K562 (cell line): ENCODE results near the gene NMRK2. TPM values are rescaled to one million over a fixed set of nuclear protein-coding genes. Genes with fewer than 3 reads are reported as not detected.

Experiments used
- ERF ChIP-seq: fragments of 450-650 bp; formaldehyde crosslinking; IDR thresholded peaks from 2 replicates; pipeline ENCODE4 v1.4.0; 2020; ENCODE audit warnings: mild to moderate bottlenecking, mixed read lengths
- FOS ChIP-seq: IDR thresholded peaks from 3 replicates; pipeline ENCODE4 v1.6.1; 2011; ENCODE audit not compliant: insufficient read length; ENCODE audit errors: extremely low read depth
- HDAC6 ChIP-seq: IDR thresholded peaks from 2 replicates; pipeline ENCODE4 v1.6.1; 2012; ENCODE audit warnings: low read depth, mild to moderate bottlenecking, control low read depth, inconsistent platforms, low read length, moderate library complexity
- JUND ChIP-seq, 2 experiments: IDR thresholded peaks; 2 replicates in 1 of 2; 3 replicates in 1 of 2; pipeline ENCODE4 v1.6.1; 2011; ENCODE audit warnings: borderline replicate concordance in 2 of 2, low read depth in 2 of 2, low read length in 2 of 2, improper control_type of control experiment in 1 of 2, missing biosample characterization in 1 of 2, missing genetic modification characterization in 1 of 2, missing genetic modification reagents in 1 of 2
- LCOR ChIP-seq: sonication (generic); formaldehyde crosslinking; IDR thresholded peaks from 2 replicates; pipeline ENCODE4 v1.8.0; 2022; ENCODE audit warnings: mild to moderate bottlenecking, missing genetic modification reagents
- NFE2 ChIP-seq: IDR thresholded peaks from 2 replicates; pipeline ENCODE4 v1.6.1; 2014; ENCODE audit warnings: antibody characterized with exemption, low read depth
- NFYB ChIP-seq: IDR thresholded peaks from 2 replicates; pipeline ENCODE4 v1.6.1; 2011; ENCODE audit warnings: mild to moderate bottlenecking, moderate library complexity; ENCODE audit not compliant: insufficient read length; ENCODE audit errors: extremely low read depth
- POLR2G ChIP-seq: fragments of 200-400 bp; formaldehyde crosslinking; IDR thresholded peaks from 2 replicates; pipeline ENCODE4 v1.6.1; 2017; ENCODE audit warnings: low read depth, mild to moderate bottlenecking, antibody characterized with exemption, low read length, moderate library complexity
- RBBP5 ChIP-seq: fragments of 200-600 bp; sonication (generic); IDR thresholded peaks from 2 replicates; pipeline ENCODE4 v1.6.1; 2012; ENCODE audit warnings: borderline replicate concordance, mild to moderate bottlenecking, low read length, control low read depth, inconsistent platforms; ENCODE audit not compliant: insufficient read depth, poor library complexity, severe bottlenecking
- SAFB ChIP-seq: fragments of 200-400 bp; formaldehyde crosslinking; IDR thresholded peaks from 2 replicates; pipeline ENCODE4 v1.6.1; 2017; ENCODE audit warnings: low read depth, low read length, borderline replicate concordance
- SMAD1 ChIP-seq: fragments of 150-350 bp; IDR thresholded peaks from 2 replicates; pipeline ENCODE4 v1.6.1; 2014; ENCODE audit warnings: low read length, low read depth; ENCODE audit not compliant: partially characterized antibody
- TBP ChIP-seq: optimal IDR thresholded peaks from 2 replicates; pipeline ENCODE3; 2011; ENCODE audit warnings: low read depth, low read length, improper control_type of control experiment
- THAP7 ChIP-seq: fragments of 250-450 bp; sonication (Bioruptor Pico); IDR thresholded peaks from 2 replicates; pipeline ENCODE4 v1.5.0; 2021
- ZKSCAN8 ChIP-seq: fragments of 200-800 bp; sonication (Bioruptor generic); IDR thresholded peaks from 2 replicates; pipeline ENCODE4 v1.6.1; 2016; ENCODE audit warnings: missing genetic modification characterization, missing compliant biosample characterization
- ZNF589 ChIP-seq: fragments of 200-800 bp; sonication (Bioruptor generic); IDR thresholded peaks from 2 replicates; pipeline ENCODE4 v1.6.1; 2016; ENCODE audit warnings: low read depth, missing genetic modification characterization, missing compliant biosample characterization
- polyA plus RNA-seq, 8 experiments: library from polyadenylated mRNA; depleted of rRNA in 4 of 8; stranded (reverse) in 5 of 8; unstranded in 3 of 8; fragments of >200 nt; fragmentation: Nextera tagmentation in 2 of 8; fragmentation: Illumina TruSeq in 1 of 8; extraction: Ambion mirVana in 2 of 8; extraction: Trizol in 1 of 8; gene quantifications; 2 replicates each; pipeline versions ENCODE4 v1.2.1 to v1.2.3, GENCODE V29; 2011 to 2014; ENCODE audit warnings: inconsistent platforms in 1 of 8, missing spikeins in 1 of 8
- total RNA-seq, 7 experiments: library from RNA; depleted of rRNA in 6 of 7; stranded (reverse); fragments of >200 nt in 6 of 7; fragmentation: Illumina TruSeq in 2 of 7; extraction: Trizol in 2 of 7; gene quantifications; 2 replicates each; pipeline versions ENCODE4 v1.2.1 to v1.2.3, GENCODE V29; 2011 to 2021; ENCODE audit warnings: low replicate concordance in 1 of 7
- TF ChIP-seq, protein P1 (sequence below): sonication (generic); IDR thresholded peaks from 2 replicates; pipeline ENCODE4 v1.6.1; 2016
- TF ChIP-seq, protein P2 (sequence below), 2 experiments: fragments of 150-350 bp in 1 of 2; IDR thresholded peaks; 2 replicates each; pipeline ENCODE4 v1.6.1; 2012 to 2016; ENCODE audit warnings: low read depth in 2 of 2, low read length in 2 of 2, mild to moderate bottlenecking in 1 of 2, moderate library complexity in 1 of 2
- TF ChIP-seq, protein P3 (sequence below): fragments of 250-450 bp; sonication (Bioruptor Pico); IDR thresholded peaks from 2 replicates; pipeline ENCODE4 v1.4.0; 2020; ENCODE audit warnings: borderline replicate concordance
- TF ChIP-seq, protein P4 (sequence below): fragments of 250-450 bp; sonication (Bioruptor Pico); IDR thresholded peaks from 2 replicates; pipeline ENCODE4 v1.8.0; 2021; ENCODE audit warnings: borderline replicate concordance, mild to moderate bottlenecking, moderate library complexity; ENCODE audit not compliant: poor library complexity, severe bottlenecking

Gene NMRK2
- total and polyA plus RNA-seq, 9 of the 15 experiments (the other 6 are each of a cell fraction or from before 2014, with no cell fraction given) = not detected

DNA sequence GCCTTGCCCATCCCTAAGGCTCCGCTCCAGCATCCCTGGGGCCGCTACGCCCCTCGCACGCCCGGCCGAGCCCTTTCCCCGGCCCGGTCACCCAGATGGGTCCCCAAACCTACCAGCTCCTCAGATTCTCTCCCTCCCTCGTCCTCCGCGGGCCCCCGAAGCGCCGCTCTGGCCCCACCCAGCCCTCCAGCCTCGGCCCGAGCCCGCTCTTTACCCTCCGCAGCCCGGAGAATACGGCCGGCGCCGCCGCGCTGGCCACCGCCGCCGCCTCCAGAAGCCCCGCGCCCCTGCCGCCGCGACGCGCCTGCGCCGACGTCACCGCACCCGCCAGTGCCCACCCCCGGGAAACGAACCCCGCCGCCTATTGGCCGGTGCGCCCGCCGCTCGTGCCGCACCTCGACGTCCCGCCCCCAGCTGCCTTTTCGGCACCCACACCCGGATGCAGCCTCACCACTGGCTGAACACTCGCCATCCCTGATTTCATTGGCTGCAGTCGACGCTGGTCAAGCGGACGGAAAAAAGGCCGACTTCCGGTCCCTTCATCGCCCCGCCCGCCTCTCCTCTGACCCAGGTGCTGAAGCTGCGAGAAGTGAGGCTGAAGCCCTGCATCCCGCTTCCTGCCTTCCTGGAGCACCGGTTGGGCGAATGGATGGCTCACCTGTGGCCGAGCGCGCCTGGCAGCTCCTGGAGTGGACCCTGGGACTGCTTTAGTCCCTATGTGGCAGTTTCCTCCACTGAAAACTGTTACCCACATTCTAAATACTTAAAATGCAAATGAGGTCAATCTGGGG, 38.1 kb downstream of the NMRK2 start, which contains the start of gene DAPK3 (continued):
- TF ChIP-seq ERF (CRISPR knock-in tag) (no peak), SMAD1 (no peak), SAFB (no peak), LCOR (CRISPR knock-in tag) (no peak), ZNF589 (CRISPR knock-in tag) (no peak), TBP (no peak), NFYB (peak; percentile 75), JUND (IDR thresholded peaks at IDR 0.05; ENCODE audit: borderline replicate concordance, low read depth, low read length) (peak; percentile 59), JUND (tag; IDR thresholded peaks at IDR 0.05; ENCODE audit: borderline replicate concordance, low read depth, low read length) (no peak; the same call in 2 of the 3 replicates), ZKSCAN8 (CRISPR knock-in tag) (no peak), THAP7 (CRISPR knock-in tag) (no peak), RBBP5 (peak; percentile 55), HDAC6 (no peak), NFE2 (no peak), POLR2G (peak; percentile 88), FOS (peak; percentile 94)
- TF ChIP-seq, protein P1, sequence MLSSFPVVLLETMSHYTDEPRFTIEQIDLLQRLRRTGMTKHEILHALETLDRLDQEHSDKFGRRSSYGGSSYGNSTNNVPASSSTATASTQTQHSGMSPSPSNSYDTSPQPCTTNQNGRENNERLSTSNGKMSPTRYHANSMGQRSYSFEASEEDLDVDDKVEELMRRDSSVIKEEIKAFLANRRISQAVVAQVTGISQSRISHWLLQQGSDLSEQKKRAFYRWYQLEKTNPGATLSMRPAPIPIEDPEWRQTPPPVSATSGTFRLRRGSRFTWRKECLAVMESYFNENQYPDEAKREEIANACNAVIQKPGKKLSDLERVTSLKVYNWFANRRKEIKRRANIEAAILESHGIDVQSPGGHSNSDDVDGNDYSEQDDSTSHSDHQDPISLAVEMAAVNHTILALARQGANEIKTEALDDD = no peak
- TF ChIP-seq, protein P2, sequence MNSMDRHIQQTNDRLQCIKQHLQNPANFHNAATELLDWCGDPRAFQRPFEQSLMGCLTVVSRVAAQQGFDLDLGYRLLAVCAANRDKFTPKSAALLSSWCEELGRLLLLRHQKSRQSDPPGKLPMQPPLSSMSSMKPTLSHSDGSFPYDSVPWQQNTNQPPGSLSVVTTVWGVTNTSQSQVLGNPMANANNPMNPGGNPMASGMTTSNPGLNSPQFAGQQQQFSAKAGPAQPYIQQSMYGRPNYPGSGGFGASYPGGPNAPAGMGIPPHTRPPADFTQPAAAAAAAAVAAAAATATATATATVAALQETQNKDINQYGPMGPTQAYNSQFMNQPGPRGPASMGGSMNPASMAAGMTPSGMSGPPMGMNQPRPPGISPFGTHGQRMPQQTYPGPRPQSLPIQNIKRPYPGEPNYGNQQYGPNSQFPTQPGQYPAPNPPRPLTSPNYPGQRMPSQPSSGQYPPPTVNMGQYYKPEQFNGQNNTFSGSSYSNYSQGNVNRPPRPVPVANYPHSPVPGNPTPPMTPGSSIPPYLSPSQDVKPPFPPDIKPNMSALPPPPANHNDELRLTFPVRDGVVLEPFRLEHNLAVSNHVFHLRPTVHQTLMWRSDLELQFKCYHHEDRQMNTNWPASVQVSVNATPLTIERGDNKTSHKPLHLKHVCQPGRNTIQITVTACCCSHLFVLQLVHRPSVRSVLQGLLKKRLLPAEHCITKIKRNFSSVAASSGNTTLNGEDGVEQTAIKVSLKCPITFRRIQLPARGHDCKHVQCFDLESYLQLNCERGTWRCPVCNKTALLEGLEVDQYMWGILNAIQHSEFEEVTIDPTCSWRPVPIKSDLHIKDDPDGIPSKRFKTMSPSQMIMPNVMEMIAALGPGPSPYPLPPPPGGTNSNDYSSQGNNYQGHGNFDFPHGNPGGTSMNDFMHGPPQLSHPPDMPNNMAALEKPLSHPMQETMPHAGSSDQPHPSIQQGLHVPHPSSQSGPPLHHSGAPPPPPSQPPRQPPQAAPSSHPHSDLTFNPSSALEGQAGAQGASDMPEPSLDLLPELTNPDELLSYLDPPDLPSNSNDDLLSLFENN (IDR thresholded peaks at IDR 0.05; ENCODE audit: low read depth in 2 of 2, low read length in 2 of 2) = no peak
- TF ChIP-seq, protein P3, sequence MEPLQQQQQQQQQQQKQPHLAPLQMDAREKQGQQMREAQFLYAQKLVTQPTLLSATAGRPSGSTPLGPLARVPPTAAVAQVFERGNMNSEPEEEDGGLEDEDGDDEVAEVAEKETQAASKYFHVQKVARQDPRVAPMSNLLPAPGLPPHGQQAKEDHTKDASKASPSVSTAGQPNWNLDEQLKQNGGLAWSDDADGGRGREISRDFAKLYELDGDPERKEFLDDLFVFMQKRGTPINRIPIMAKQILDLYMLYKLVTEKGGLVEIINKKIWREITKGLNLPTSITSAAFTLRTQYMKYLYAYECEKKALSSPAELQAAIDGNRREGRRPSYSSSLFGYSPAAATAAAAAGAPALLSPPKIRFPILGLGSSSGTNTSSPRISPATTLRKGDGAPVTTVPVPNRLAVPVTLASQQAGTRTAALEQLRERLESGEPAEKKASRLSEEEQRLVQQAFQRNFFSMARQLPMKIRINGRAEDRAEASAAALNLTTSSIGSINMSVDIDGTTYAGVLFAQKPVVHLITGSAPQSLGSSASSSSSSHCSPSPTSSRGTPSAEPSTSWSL (CRISPR knock-in tag) = no peak
- TF ChIP-seq, protein P4, sequence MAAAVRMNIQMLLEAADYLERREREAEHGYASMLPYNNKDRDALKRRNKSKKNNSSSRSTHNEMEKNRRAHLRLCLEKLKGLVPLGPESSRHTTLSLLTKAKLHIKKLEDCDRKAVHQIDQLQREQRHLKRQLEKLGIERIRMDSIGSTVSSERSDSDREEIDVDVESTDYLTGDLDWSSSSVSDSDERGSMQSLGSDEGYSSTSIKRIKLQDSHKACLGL = no peak
